Hematopoietic multipotent progenitor cell treated with erythropoietin and hydrocortisone succinate and interleukin-3 and kit ligand, for 8 days (in vitro differentiated cells): ENCODE data around the gene CDH16.
"Not testable (repeated sequence)": the region's sequence is repeated elsewhere in the genome, so short reads cannot be mapped to it uniquely, and the experiment has no call there.

Experiments
- DNase-seq: peaks from one replicate; pipeline ENCODE4 v3.0.0-alpha.2; 2015

Gene CDH16

DNA sequence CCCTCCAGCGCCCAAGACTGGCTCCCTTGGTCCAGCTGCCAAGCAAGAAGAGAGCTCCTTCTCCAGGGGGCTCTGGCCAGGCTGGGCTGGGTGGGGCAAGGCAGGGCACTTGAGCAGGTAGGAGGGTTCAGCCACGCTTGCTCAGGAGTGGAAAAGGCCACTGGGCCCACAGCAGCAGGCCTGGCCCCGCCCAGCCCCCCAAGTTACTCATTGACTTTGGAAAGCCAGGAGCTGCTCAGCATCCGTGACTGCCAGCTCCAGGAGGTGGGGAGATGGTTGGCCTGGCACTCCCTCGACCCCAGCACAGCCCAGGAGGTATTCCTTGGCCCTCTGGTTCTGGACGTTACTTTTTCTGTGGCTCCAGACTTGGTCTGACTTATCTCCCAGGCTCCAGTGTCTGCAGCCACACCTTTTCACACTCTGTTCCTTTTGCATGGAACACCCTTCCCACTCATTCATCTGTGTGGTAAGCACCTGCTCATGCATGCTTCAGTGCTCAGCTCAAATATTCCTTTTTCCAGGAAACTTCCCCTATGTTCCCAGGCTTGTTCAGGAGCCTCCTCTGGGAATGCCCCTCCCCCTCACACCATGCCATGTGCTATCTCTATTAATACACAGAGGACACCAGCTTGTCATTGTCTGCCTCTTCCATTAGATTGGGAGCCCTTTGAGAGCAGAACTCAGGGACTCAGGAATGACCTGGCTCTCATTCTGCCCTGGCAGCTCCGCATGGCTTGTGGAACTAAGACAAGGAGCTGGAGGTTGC is at the start of gene CDH16:
Gene CDH16 (minus strand): TSS at position 83 of the 766 bp plus-strand sequence. CDS start 820 bp downstream, outside the sequence.
- DNase-seq, result no peak

- no peak for DNase-seq
Observed at GRCh38 chr16:66964049-66964448, 45.4 kb upstream of the CDH16 start.

- no peak for DNase-seq
Observed at GRCh38 chr16:66961914-66962313, 43.2 kb upstream of the CDH16 start.

DNA sequence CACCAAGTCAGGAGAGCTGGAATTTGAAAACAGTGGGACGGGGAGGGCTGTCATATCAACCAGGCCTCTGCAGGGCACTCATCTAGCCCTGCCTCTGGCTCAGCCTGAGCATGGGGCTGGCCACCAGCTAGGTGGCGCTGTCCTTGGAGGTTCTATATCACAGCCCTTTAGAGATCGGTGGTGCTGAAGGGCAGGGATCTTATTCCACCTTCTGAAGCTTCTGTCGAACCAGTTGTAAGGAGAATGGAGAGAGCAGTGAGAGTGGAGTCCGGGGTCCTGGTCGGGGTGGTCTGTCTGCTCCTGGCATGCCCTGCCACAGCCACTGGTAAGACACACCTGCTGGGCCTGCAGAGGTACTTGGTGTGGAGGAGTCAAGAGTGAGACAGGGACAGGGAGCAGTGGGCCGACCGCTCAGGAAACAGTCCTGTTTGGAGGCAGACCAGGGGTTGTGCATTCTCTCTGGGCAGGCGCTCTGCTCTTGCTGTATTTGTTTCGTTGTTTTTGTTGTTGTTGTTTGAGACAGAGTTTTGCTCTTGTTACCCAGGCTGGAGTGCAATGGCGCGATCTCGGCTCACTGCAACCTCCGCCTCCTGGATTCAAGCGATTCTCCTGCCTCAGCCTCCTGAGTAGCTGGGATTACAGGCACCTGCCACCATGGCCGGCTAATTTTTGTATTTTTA is 42.5 kb upstream of the CDH16 start, which contains the start of gene CES3:
Gene CES3 (plus strand): TSS at position 202 of the 680 bp plus-strand sequence. CDS start 42 bp downstream, at position 244.
- DNase-seq, result peak; percentile 79

- DNase-seq, result no peak
Observed at GRCh38 chr16:66960270-66960669, 41.6 kb upstream of the CDH16 start.

GRCh38 chr16:66959704-66960161 is 41.0 kb upstream of the CDH16 start:
- no peak for DNase-seq

DNA sequence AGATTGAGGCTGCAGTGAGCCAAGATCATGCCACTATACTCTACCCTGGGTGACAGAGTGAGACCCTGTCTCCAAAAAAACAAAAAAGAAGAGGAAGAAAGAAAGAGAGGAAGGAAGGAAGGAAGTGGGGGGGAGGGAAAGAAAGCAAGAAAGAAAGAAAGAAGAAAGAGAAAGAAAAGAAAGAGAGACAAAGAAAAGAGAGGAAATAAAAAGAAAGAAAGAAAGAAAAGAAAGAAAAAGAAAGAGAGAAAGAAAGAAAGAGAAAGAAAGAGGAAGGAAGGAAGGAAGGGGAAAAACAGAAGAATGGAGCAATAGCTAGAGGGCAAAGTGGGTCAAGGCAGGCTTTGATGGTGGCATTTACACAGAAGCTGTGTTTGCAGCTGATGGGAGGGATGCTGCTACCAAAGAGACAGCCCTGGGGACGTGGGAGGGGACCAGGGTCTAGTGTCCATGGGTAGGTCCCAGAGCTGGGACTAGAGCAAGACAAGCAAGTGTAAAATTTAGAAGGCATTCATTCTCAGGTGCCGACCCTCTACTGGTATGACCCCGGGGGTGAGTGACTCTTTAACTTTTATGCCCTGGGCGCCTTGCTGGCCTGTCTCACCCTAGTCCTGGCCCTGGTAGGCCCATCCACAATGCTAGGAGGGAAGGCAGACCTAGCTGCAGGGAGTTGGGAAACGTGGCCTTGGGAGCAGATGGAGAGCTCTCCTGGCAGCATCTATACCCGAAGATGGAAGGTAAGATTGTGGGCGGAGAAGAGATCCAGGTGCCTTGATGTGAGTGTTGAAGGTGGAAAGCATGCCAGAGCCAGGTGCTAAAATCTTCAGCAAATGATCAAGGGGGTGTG is 40.4 kb upstream of the CDH16 start:
- no peak for DNase-seq

GRCh38 chr16:66956154-66956457 is 37.4 kb upstream of the CDH16 start:
- DNase-seq, result not testable (repeated sequence)

- not testable (repeated sequence) for DNase-seq
Observed at GRCh38 chr16:66955363-66956153, 36.9 kb upstream of the CDH16 start.

GRCh38 chr16:66954097-66954659 is 35.5 kb upstream of the CDH16 start:
- DNase-seq, result peak; percentile 86

GRCh38 chr16:66953462-66954096 is 34.9 kb upstream of the CDH16 start:
- no peak for DNase-seq

DNA sequence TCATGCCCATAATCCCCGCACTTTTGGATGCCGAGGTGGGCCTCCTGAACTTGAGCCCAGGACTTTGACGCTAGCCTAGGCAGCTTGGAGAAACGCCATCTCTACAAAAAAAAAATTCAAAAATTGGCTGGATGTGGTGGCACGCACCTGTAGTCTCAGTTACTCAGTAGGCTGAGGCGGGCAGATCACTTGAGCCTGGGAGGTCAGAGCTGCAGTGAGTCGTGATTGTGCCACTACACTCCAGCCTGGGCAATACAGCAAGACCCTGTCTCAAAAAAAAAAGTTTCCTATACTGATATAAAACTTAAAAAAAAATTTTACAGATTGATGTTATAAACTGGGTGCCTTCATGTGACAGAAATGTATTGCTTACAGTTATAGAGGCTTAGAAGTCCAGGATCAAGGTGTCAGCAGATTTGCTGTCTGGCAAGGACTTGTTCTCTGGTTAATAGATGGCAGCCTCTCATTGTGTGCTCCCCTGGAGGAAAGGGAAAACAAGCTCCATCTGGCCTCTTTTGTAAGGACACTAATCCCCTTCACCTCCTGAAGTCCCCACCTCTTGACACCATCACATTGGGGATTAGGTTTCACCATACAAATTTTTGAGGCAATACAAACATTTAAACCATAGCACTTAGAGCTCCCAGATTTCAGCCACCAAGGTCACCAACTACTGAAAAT is 33.9 kb upstream of the CDH16 start:
- no peak for DNase-seq

DNA sequence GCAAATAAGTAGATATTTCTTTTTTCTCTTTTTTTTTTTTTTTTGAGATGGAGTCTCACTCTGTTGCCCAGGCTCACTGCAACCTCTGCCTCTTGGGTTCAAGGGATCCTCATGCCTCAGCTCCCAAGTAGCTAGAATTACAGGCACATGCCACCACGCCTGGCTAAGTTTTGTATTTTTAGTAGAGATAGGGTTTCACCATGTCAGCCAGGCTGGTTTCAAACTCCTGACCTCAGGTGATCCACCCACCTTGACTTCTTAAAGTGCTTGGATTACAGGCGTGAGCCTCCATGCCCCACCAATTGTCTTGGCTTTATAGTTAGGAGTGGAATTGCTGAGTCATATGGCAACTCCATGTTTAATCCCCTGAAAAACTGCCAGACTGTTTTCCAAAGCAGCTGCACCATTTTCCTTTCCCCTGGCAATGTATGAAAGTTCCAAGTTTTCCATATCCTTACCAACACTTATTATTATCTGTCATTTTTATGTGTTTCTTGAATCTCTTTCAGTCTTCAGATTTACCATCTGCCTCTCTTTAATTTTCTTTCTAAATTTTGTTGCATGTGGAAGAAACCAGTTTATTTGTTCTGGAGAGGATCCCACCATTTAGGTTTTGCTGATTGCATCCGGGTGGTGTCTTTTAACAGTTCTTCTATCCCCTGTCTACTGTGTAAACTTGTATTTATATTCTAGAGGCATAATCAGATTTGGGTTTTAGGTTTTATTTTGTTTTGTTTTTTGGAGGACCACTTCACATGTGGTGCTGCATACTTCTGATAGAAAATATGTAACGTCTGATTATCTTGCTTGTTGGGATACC is 32.5 kb upstream of the CDH16 start:
- DNase-seq, result no peak

DNA sequence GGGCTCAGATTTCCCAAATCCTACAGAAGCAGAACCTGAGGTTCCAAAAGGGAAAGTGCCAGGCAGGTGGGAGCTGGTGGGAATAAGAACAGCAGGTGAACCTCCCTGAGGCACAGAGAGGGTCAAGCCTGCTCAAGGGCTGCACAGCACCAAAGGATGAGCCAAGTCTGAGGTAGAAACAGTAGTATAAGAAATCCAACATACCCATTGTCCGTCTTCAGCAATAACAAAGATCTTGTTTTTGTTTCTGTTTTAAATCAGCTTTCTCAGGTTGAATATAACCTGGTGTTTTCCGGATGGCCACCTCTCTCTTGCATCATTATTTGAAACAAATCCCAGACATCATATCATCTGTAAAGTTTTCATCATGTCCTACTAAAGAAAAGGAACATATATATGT is 31.8 kb upstream of the CDH16 start:
- no peak for DNase-seq

DNA sequence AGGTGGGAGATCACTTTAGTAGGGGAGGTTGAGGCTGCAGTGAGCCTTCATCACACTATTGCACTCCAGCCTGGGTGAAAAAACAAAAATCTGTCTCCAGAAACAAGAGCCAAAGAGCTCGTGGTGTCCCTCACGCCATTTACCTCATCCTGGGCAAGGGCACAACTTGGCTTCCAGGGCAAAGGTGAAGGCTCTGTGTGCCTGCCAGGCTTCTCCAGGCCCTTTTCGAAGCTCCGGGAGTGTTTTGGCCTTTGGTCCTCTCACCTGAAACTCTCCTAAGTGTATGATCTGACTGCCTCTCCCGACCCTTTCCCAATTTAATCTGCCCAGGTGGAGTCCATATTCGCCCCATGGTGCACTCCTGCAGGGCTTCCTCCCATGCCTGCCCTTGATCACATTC is 30.8 kb upstream of the CDH16 start:
- DNase-seq, result no peak

DNA sequence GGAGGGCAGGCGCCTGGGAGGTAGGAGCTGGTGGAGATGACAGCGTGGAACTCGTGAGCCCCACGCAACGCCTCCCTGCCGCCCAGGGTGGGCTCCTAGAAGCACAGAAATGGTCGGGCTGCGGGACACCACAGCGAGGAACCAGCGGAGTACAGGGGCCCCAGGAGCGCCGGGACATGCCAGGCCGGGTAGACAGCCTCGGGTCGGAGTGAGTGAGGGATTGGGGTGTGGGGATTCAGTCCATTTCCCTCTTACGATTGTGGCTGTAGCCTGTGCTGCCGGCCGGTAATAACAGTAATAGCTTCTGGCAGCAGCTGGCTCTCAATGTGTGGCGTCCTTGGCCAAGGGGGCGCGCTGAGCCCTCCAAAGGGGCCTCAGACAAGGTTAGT is 30.1 kb upstream of the CDH16 start:
- no peak for DNase-seq

- no peak for DNase-seq
Observed at GRCh38 chr16:66948134-66948836, 29.6 kb upstream of the CDH16 start.

DNA sequence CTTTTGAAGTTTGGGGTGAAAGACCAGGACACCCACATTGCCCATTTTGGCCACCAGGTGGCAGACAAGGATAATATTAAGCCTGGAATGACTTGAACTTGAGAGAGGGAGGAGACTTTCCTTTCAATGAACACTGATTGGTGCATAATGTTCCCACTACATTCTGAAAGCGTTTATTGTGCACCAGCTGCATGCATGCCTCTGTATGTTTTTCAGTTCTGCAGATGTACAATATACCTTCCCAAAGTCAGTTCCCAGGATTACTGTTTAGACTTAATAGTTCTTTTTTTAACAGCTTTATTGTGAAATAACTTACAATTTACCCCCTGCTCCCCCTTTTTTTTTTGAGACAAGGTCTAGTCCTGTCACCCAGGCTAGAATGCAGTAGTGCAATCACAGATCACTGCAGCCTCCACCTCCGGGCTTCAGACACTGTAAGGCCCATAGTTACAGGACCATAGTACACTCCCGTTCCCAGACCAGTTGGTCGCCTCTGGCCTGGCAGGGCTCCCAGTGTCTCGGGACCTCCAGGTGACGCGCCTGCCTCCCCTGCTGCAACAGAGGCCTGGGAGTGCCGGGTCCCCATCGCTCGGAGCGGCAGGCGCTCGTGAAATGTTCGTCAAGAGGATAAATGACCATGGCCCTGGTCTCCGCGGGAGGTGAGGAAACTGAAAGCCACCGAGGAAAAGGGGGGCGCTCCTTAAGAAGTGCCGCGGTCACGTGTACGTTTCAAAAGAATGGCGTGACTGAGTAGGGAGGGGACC is 28.8 kb upstream of the CDH16 start:
- DNase-seq, result peak; percentile 93

DNA sequence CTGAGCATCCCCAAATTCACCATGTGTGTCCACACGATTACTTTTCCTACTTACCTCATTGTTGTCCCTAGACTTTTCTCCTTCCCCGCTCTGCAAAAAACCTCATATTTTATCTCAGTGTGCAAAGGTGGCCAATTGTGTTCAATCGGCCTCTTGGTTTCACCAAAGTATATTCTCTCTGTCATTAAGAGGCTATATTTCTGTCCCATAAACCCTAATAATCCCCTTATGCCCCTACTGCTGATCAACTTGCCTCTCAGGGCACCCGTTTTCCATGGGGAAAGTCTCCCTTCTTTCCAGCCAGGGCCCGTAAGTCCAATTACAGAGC is 28.3 kb upstream of the CDH16 start:
- no peak for DNase-seq
